Neural cell (in vitro differentiated cells): ENCODE results near the gene HEPHL1. TPM values are rescaled to one million over a fixed set of nuclear protein-coding genes. Genes with fewer than 3 reads are reported as not detected.

ENCODE experiments used
- H2AFZ ChIP-seq: fragments of 200-600, 300-800 bp; sonication (generic), shearing (Covaris generic); 2 replicates; pipeline ENCODE4 v1.6.0; 2014; ENCODE audit warnings: low read depth, mild to moderate bottlenecking, antibody characterized with exemption, low read length, moderate library complexity
- H3F3A ChIP-seq: fragments of 200-600 bp; shearing (Covaris generic); 2 replicates; pipeline ENCODE4 v1.6.1; 2016; ENCODE audit warnings: mild to moderate bottlenecking, moderate library complexity, mixed read lengths, antibody characterized with exemption, low read length; ENCODE audit not compliant: insufficient read depth, poor library complexity, severe bottlenecking
- H3K27ac ChIP-seq: fragments of 200-600, 300-800 bp; sonication (generic), shearing (Covaris generic); 2 replicates; pipeline ENCODE4 v1.5.1; 2014; ENCODE audit warnings: mild to moderate bottlenecking, low read length, moderate library complexity
- H3K27me3 ChIP-seq: fragments of 300-800, 200-600 bp; sonication (generic), shearing (Covaris generic); 2 replicates; pipeline ENCODE4 v1.6.0; 2014; ENCODE audit warnings: mild to moderate bottlenecking, low read depth, low read length, moderate library complexity; ENCODE audit not compliant: insufficient read depth
- H3K36me3 ChIP-seq: fragments of 300-800, 200-600 bp; sonication (generic), shearing (Covaris generic); 2 replicates; pipeline ENCODE4 v1.5.1; 2014; ENCODE audit warnings: mild to moderate bottlenecking, antibody characterized with exemption, low read length, moderate library complexity; ENCODE audit not compliant: insufficient read depth
- H3K4me2 ChIP-seq: fragments of 300-800, 200-600 bp; sonication (generic), shearing (Covaris generic); 2 replicates; pipeline ENCODE4 v1.6.0; 2014; ENCODE audit warnings: mild to moderate bottlenecking, low read length
- H3K4me3 ChIP-seq: fragments of 300-800, 200-600 bp; sonication (generic), shearing (Covaris generic); 2 replicates; pipeline ENCODE4 v1.5.1; 2014; ENCODE audit warnings: mild to moderate bottlenecking, low read length, moderate library complexity
- H3K79me2 ChIP-seq: fragments of 200-600 bp; shearing (Covaris generic); replicated peaks from 2 replicates; pipeline ENCODE4 v1.6.0; 2014; ENCODE audit warnings: mild to moderate bottlenecking, low read length, moderate library complexity; ENCODE audit not compliant: insufficient read depth
- H3K9ac ChIP-seq: fragments of 300-800, 200-600 bp; sonication (generic), shearing (Covaris generic); 2 replicates; pipeline ENCODE4 v1.6.1; 2016; ENCODE audit warnings: mild to moderate bottlenecking, low read length, mixed read lengths
- H3K9me2 ChIP-seq: fragments of 200-600 bp; shearing (Covaris generic); 2 replicates; pipeline ENCODE4 v1.6.1; 2016; ENCODE audit warnings: mild to moderate bottlenecking, low read length, mixed read lengths; ENCODE audit not compliant: insufficient read depth
- H3K9me3 ChIP-seq: fragments of 200-600, 300-800 bp; sonication (generic), shearing (Covaris generic); 2 replicates; pipeline ENCODE4 v1.6.1; 2016; ENCODE audit warnings: mild to moderate bottlenecking, mixed run types, low read length, moderate library complexity, mixed read lengths
- H4K20me1 ChIP-seq: fragments of 200-600 bp; shearing (Covaris generic); 2 replicates; pipeline ENCODE4 v1.6.1; 2016; ENCODE audit warnings: mild to moderate bottlenecking, mixed run types; ENCODE audit not compliant: insufficient read depth
- CTCF ChIP-seq: fragments of 450-650 bp; IDR thresholded peaks from 2 replicates; pipeline ENCODE4 v1.5.1; 2014; ENCODE audit warnings: antibody characterized with exemption, mild to moderate bottlenecking, moderate library complexity; ENCODE audit not compliant: poor library complexity, severe bottlenecking
- EP300 ChIP-seq: fragments of 450-650 bp; conservative IDR thresholded peaks from 2 replicates; pipeline ENCODE4 v1.6.1; 2014; ENCODE audit warnings: antibody characterized with exemption, mild to moderate bottlenecking, moderate library complexity; ENCODE audit not compliant: poor library complexity, severe bottlenecking
- EZH2 ChIP-seq: fragments of 200-600, 300-800 bp; shearing (Covaris generic), sonication (generic); IDR thresholded peaks from 2 replicates; pipeline ENCODE4 v1.6.1; 2014; ENCODE audit warnings: antibody characterized with exemption, low read length, borderline replicate concordance, mild to moderate bottlenecking; ENCODE audit not compliant: insufficient read depth, poor library complexity, severe bottlenecking
- MXI1 ChIP-seq: fragments of 450-650 bp; conservative IDR thresholded peaks from 2 replicates; pipeline ENCODE4 v1.6.1; 2014; ENCODE audit warnings: antibody characterized with exemption, mild to moderate bottlenecking; ENCODE audit not compliant: poor library complexity, severe bottlenecking
- POLR2AphosphoS5 ChIP-seq: IDR thresholded peaks from 2 replicates; pipeline ENCODE4 v1.6.1; 2012
- RAD21 ChIP-seq: fragments of 450-650 bp; conservative IDR thresholded peaks from 2 replicates; pipeline ENCODE4 v1.6.1; 2014; ENCODE audit warnings: antibody characterized with exemption, mild to moderate bottlenecking, moderate library complexity
- REST ChIP-seq: IDR thresholded peaks from 2 replicates; pipeline ENCODE4 v1.6.1; 2012; ENCODE audit warnings: borderline replicate concordance
- SMC3 ChIP-seq: fragments of 450-650 bp; conservative IDR thresholded peaks from 2 replicates; pipeline ENCODE4 v1.6.1; 2014; ENCODE audit warnings: antibody characterized with exemption, mild to moderate bottlenecking, moderate library complexity; ENCODE audit not compliant: poor library complexity
- TAF1 ChIP-seq: IDR thresholded peaks from 2 replicates; pipeline ENCODE4 v1.6.1; 2012; ENCODE audit warnings: low read depth
- polyA plus RNA-seq: library from polyadenylated mRNA; depleted of rRNA; stranded (reverse); fragments of >200 nt; gene quantifications from 2 replicates; pipeline ENCODE4 v1.2.3, GENCODE V29; 2014

The HEPHL1 gene
- polyA plus RNA-seq, 1 donor from 2014 or later, result not detected

GRCh38 chr11:94111660-94112059 is 90.5 kb downstream of the HEPHL1 start:
- TF ChIP-seq MXI1, result no peak
- no peak overlapping the region for H3K27ac ChIP-seq

GRCh38 chr11:94112206-94112953 is 91.2 kb downstream of the HEPHL1 start:
- TF ChIP-seq REST (no peak), RAD21 (no peak), EP300 (no peak), SMC3 (no peak), CTCF (no peak), EZH2 (no peak), TAF1 (no peak), POLR2AphosphoS5 (no peak), MXI1 (no peak)
- Histone ChIP-seq H3K9me2 (no peaks in the 10 kb centered on the region), H3K9ac (no peak overlapping the region), H3K4me2 (no peak overlapping the region), H3F3A (no peaks in the 10 kb centered on the region), H2AFZ (no peak overlapping the region), H3K79me2 (no peaks in the 10 kb centered on the region), H3K27me3 (no peaks in the 10 kb centered on the region), H3K36me3 (no peaks in the 10 kb centered on the region), H3K4me3 (no peak overlapping the region), H4K20me1 (no peaks in the 10 kb centered on the region), H3K9me3 (no peaks in the 10 kb centered on the region), H3K27ac (no peak overlapping the region)

More at GRCh38 chr11:94111660-94112059, 90.5 kb downstream of the HEPHL1 start:
- Histone ChIP-seq H3K9ac (no peak overlapping the region), H3K9me3 (no peaks in the 10 kb centered on the region), H4K20me1 (no peaks in the 10 kb centered on the region), H2AFZ (no peak overlapping the region), H3K4me3 (no peak overlapping the region), H3F3A (no peaks in the 10 kb centered on the region), H3K27me3 (no peaks in the 10 kb centered on the region), H3K4me2 (no peak overlapping the region), H3K9me2 (no peaks in the 10 kb centered on the region), H3K36me3 (no peaks in the 10 kb centered on the region), H3K79me2 (no peaks in the 10 kb centered on the region)
